HG03521 (cell line): ENCODE results near the gene ANKRD55.
"Not testable (repeated sequence)": the region's sequence is repeated elsewhere in the genome, so short reads cannot be mapped to it uniquely, and the experiment has no call there.

Experiments
- ATAC-seq: cut with Tn5 transposase; IDR thresholded peaks from one replicate; pipeline ENCODE4 v1.9.1; 2021; ENCODE audit warnings: mild to moderate bottlenecking, moderate library complexity; ENCODE audit not compliant: unreplicated experiment

The ANKRD55 gene

GRCh38 chr5:56110646-56111403, 122.3 kb downstream of the ANKRD55 start:
- ATAC-seq = no peak

GRCh38 chr5:56108246-56108645, 124.9 kb downstream of the ANKRD55 start:
- no peak for ATAC-seq

DNA sequence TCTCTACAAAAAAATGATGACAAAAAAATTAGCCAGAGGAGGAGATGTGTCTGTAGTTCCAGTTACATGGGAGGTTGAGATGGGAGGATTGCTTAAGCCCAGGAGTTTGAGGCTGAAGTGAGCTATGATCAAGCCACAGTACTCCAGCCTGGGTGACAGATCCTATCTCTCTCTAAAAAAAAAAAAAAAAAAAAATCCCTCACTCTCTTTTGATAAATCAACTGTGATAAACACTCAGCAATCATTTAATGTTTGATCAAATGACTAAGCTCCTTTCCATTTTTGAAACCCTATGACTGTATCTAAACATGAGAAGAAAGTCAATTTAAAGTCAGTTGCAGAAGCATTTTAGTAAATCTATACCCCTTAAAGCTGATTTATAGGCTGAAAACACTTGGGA, 126.3 kb downstream of the ANKRD55 start:
- ATAC-seq = no peak

- ATAC-seq = no peak
Measured at GRCh38 chr5:56105511-56106291, 127.4 kb downstream of the ANKRD55 start.

GRCh38 chr5:56102889-56103288, 130.2 kb downstream of the ANKRD55 start:
- ATAC-seq = no peak

DNA sequence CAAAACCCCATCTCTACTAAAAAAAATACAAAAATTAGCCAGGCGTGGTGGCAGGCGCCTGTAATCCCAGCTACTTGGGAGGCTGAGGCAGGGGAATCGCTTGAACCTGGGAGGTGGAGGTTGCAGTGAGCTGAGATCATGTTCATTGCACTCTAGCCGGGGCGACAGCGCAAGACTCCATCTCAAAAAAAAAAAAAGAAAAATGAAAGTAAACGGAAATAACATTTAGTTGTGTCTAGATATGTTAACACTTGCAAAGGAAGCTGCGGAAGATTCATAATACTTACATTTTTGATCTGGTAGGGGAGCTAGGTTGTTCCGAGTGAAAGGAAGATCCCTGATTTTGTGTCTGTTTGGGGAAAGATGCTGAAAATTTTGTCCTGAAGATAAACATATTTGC, 130.9 kb downstream of the ANKRD55 start:
- not testable (repeated sequence) for ATAC-seq

DNA sequence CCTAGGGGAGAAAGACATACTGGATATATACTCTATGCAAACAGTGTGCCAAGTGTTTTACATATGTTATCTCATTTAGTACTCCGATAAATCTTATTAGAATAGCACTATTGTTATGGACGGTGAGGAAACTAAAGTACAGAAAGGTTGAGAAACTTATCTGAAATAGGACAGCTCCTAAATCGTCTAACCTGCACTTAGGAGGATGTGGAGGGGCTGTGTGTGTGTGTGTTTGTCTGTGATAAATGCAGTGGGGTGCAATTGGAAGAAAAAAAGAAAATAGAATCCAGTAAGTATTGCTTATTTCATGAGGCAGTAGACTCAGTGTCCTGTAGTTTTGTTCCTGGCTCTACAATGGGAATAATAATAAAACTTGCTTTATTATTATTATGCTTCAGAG, 131.9 kb downstream of the ANKRD55 start:
- no peak for ATAC-seq

- no peak for ATAC-seq
Measured at GRCh38 chr5:56100439-56101176, 132.5 kb downstream of the ANKRD55 start.

GRCh38 chr5:56099346-56099745, 133.8 kb downstream of the ANKRD55 start:
- no peak for ATAC-seq

GRCh38 chr5:56097055-56097454, 136.1 kb downstream of the ANKRD55 start:
- no peak for ATAC-seq

DNA sequence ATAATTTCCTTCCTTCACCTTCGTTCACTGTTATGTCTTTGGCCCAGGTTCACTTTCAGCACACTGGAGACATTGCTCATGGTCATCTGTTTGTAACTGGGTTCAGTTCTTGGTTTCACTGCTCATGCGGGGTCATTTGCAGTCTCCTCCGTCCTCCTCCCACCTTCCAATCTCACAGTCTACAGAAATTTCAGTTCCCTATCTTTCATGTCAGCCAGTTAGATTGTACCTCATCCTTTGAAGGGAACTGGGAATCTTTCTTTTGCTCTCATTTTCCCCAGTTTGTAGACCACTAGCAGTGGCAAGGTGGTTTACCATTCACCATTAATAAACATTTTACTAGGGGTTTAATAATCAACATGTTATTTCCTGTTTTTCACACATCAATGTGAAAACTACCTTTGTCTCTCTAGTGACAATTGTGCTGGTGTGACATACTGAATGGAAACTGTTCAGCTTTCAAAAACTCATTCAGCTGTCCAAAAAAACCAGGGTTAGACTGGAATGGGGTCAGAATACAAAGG, 137.5 kb downstream of the ANKRD55 start:
- peak; percentile 84 for ATAC-seq

DNA sequence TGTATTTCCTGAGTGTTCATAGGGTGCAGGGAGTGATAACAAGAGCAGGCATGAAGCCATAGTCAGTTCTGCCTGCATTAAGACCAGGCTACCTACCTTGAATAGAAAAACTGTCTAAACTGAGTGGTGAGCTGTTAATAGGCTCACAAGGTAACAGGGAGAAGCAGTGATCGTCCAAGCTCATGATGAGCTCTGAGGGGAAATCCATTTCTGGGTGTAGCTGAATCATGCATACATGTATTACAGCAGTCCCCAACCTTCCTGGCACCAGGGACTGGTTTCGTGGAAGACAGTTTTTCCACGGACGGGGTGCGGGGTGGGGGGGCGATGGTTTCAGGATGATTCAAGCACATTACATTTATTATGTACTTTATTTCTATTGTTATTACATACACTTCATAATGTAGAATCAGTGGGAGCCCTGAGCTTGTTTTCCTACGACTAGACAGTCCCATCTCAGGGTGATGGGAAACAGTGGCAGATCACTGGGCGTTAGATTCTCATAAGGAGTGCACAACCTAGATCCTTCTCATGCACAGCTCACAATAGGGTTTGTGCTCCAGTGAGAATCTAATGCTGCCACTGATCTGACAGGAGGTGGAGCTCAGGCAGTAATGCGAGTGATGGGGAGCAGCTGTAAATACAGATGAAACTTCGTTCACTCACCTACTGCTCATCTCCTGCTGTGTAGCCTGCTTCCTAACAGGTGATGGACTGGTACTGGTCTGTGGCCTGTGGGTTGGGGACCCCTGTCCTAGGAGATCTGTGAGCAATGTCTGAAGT, 138.4 kb downstream of the ANKRD55 start:
- ATAC-seq = peak; percentile 14

- ATAC-seq = no peak
Measured at GRCh38 chr5:56093970-56094369, 139.2 kb downstream of the ANKRD55 start.

DNA sequence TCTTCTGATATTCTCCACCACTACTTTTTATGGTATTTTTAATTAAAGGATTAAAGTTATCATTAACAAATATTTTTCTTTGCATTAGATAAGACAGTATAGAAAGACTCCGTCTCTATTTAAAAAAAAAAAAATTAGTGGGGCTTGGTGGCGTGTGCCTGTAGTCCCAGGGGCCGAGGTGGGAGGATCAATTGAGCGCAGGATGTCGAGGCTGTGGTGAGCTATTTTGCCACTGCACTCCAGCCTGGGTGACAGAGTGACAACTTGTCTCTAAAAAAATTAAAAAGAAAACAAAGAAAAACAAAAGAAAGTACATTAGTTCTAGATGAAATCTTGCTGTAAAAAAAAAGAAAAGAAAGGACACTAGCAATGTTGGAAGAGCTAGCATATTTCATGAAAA, 141.0 kb downstream of the ANKRD55 start:
- no peak for ATAC-seq

DNA sequence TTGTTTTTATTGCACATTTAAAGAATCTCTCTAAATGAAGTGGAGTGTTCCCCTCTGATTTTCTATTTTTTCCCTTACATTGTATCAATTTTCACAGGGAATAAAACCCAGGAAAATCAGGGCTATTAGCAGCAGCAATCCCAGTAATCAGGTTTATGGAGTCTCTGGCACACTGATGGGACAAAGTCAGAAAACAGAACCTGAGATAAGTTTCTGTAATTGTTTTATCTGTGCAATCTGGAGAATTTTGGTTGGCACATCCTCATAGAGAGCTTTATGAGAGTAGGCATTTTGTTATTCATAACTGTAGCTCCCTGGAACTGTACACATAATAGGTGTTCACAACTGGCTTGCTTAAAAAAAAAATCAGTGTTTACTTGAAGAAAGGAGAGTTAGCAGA, 141.5 kb downstream of the ANKRD55 start:
- no peak for ATAC-seq

GRCh38 chr5:56090793-56091460, 142.2 kb downstream of the ANKRD55 start:
- no peak for ATAC-seq

DNA sequence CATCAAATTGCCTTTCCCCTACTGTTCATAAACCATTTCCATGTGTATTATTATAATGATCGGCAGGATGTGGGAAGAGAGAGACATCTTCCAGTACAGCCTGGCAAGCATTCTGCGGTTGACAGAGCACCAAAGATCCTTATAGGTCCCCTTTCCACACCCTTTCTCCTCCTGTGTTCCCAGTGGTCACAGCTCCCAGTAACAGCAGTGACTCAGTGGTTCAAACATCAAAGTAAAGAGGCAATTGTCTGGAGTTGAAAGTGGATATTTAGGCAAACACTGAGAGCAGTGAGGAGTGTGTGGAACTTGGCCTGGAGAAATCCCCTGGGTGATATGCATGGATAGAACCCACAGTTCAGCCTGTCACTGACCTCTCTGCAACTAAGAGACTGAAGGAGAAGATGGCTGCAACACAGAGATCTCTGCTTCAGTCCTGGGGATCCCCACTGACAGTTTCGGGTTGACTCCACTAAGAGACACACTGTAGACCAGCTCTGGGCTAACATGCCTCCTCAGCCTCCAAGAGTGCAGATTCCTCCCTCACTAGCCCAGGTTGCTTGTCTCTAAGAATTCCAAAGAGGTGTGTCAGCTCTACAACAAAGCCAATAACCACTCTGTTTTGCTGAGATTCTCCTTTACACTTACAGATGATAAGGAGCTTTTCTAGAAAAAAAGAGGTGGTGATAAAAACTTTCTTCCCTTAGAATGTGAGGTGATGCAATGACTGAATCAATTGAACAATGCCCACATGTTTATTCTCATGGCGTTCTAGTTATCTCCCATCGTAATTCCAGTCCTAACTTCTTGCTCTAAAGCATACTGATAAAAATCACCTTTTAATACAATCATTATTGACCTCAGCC, 143.9 kb downstream of the ANKRD55 start:
- ATAC-seq = peak; percentile 84

GRCh38 chr5:56088431-56088949, 144.6 kb downstream of the ANKRD55 start:
- no peak for ATAC-seq

DNA sequence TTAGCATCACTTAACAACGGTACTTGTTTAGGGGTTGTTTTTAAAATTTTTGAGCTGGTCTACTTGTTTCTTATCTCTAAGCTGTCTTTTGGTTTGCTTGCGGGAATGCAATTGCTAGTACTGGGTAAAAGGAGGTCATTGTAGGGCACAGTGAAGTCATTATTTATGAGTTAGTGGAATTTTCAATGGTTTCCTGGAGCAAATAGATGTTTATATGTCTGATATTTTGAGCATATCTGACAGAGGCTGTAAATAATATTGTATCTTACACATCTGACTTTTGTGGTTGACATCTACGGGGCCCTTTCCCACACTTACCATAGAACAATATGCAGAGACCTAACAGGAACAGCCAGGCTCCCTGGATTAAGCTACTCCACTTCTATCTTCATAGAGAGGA, 147.9 kb downstream of the ANKRD55 start:
- ATAC-seq = no peak
